GM19372 (cell line): Measurements from ENCODE around the gene TMEM131.

Experiments used
- ATAC-seq: cut with Tn5 transposase; IDR thresholded peaks from one replicate; pipeline ENCODE4 v1.9.1; 2021; ENCODE audit warnings: mild to moderate bottlenecking, low read depth, moderate library complexity; ENCODE audit not compliant: unreplicated experiment

TMEM131 gene

DNA sequence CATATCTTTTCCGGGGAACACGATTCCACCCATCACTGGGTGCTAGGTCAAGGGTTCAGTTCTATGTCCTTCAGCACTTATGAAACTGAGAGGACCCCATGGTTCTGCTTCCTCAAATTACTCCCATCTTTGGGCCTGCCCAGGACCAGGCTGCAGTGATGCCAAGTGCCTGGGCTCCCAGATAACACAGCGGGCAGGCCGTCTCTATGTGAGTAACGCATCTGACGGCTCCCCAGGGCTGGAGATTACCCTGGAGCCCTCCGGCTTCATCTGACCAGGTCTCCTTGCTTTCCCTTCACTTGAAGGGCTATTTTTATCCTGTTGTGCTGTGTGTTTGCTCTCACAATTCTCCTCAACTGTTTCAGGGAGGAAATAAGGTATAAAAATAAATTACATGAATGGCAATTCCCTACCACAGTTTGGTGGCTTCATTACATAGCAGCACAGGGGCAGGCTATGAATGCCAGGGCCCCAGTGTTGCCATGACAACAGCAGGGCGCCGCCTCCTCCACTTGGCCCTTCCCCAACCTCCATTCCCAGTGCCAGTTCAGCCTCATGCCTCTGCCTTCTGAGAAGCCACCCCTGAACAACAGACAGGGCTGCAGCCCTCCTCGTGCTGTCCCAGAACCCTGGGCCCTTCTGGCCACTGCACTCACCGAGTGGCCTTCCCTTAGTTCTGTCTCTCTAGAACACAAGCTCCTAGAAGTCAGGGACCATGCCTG is 25.4 kb upstream of the TMEM131 start:
- ATAC-seq = no peak

DNA sequence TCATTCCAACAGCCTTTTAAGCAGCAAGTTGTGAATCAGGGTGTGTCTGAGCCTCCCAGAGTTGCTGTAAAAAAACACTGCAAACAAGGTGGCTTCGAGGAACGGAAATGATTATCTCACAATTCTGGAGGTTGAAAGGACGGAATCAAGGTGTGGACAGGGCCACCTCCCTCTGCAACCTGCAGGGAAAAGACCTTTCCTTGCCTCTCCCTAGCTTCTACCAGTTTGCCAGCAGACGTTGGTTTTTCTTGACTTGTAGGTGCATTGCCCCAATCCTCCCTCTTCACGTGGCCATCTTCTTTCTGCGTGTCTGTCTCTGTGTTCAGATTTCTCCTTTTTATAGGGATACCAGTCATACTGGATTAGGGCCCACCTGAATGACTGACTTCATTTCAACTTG is 24.8 kb upstream of the TMEM131 start:
- ATAC-seq = no peak

DNA sequence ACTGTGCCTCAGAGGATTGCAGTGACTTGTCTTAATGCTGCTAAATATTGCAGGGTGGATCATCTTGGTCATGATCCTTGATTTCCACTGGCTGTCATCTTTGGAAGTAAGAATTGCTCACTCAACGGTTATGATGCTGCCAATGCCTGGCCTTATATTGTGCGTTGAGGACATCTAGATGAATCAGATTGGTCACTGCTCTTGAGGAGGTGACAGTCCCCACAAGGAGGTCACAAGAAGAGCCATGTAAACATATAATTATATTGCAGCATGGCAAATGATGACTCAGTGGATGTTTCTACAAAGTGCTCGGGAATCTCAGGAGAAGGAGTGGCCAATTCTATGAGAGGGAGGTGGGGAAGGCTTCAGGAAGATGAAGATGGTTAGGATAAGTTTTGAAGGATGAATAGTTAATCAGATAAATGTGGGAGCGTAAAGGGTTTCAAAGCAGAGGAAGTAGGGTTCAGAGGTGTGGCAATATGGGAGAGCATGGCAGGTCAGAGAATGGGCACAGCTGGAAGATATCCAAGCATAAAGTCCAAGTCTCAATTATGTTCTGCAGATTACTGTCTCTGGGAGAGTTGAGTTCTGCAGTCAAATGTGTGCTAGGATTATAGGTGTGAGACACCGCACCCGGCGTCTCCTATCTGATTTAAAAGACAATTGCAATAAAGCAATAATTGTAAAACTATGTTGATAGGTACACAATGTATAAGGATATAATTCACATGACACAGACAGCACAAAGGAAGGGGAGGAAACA is 21.3 kb upstream of the TMEM131 start:
- ATAC-seq = no peak

DNA sequence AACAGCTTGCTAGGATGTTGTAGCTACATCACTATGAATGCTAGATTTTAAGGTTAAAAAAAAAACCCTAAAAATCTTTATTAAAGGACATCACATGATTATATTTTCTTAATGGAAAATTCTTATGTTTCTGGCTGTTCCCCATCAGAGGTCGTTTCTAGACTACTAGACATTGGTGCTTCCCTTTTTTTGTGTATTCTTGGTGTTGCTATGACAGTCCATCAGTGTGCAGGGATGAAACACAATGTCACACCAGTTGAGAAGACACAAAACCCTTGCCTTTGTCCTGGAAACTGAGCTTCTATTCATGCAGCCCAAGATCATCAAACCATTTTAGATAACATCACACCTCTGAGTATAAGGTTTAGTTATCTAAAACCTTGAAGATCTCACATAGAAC is 19.9 kb upstream of the TMEM131 start:
- no peak for ATAC-seq

DNA sequence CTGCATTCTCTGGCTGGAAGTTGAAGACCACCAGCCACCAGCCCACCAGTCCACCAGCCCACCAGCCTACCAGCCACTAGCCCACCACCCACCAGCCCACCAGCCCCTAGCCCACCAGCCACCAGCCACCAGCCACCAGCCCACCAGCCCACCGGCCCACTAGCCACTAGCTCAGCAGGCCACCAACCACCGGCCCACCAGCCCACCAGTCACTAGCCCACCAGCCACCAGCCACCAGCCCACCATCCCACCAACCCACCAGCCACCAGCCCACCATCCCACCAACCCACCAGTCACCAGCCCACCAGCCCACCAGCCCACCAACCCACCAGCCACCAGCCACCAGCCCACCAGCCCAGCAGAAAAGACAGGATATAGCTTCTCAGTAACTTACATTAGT is 18.6 kb upstream of the TMEM131 start:
- ATAC-seq = no peak

DNA sequence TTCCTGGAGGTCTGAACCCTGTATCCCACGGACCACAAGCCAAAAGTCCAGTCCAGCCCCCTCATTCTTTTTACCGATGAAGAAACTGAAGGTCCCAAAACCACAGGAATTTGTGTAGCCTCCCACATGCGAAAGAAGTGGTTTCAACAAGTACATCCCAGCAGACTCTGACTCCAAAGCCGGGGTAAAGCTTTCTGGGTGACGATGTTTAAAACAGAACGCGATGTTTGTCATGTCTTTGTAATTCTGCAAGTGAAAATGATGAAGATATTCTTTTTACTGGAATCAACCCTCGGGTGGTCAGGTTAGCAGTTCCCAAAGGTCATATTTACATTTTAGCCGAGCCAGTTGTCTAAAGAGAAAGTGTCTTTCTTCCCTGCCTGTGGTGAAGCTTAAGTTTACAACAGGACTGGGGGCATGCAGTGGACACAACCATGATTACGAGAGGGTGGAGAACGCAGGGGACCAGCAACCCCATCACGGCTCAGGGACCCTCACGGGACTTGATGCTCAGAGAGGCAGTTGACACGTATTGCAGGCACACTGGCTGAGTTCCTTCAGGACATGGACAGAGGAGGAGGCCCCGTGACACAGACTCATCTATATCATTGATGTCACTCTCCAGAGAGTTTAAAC is 17.8 kb upstream of the TMEM131 start:
- ATAC-seq = no peak

GRCh38 chr2:98012561-98012991 is 16.8 kb upstream of the TMEM131 start:
- peak; percentile 89 for ATAC-seq

DNA sequence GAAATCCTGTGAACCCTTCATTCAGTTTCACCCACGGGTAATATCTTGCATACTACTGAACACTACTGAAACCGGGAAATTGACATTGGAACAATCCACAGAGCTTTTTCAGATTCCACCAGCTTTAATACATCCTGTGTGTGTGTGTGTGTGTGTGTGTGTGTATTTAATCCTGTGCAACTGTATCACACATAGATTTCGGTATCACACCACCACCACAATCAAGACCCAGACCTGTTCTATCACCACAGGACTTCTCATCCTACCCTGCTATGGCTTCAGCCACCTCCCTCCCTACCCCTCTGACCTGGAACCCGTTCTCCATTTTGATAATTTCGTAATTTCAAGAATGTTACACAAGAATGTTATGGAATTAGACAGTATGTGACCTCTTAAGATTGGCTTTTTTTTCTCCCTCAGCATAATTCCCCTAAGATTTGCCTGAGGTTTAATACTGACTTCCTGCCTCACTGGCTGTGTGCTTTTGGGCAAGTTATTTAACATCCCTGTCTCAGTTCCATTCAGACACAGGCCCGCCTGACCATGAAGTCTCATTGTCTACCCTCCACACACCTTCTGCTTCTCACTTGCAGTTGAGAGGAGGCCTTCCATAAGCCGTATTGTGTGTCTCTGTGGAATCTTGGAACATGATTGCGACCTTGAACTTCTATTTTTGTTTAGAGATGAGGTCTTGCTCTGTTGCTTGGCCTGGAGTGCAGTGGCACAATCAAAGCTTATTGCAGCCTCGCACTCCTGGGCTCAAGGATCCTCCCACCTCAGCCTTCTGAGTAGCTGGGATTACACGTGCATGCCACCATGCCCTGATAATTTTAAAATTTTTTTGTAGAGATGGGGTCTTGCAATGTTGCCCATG is 14.4 kb upstream of the TMEM131 start:
- ATAC-seq = no peak

GRCh38 chr2:98008415-98008814 is 12.7 kb upstream of the TMEM131 start:
- ATAC-seq = no peak

- no peak for ATAC-seq
Measured at GRCh38 chr2:98006378-98006777, 10.6 kb upstream of the TMEM131 start.

- no peak for ATAC-seq
Measured at GRCh38 chr2:98004613-98005012, 8.9 kb upstream of the TMEM131 start.

- ATAC-seq = no peak
Measured at GRCh38 chr2:98004047-98004446, 8.3 kb upstream of the TMEM131 start.

DNA sequence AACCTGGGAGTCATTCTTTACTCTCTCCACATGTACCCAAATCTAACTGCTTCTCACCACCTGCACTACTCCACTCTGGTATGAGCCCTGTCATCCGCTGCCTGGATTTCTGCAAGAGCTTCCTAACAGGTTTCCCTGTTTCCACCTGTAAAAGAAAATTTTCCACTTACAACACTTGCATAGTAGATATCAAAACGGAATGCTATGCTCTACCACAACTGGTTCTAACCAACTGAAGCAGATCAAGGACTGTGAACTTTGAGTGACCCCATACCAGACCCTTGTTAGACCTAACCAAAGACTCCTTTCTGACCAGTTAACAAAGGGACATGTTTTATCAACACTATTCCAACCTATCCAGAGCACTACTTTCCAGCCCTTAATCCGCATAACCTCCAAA is 3.8 kb upstream of the TMEM131 start:
- ATAC-seq = no peak

DNA sequence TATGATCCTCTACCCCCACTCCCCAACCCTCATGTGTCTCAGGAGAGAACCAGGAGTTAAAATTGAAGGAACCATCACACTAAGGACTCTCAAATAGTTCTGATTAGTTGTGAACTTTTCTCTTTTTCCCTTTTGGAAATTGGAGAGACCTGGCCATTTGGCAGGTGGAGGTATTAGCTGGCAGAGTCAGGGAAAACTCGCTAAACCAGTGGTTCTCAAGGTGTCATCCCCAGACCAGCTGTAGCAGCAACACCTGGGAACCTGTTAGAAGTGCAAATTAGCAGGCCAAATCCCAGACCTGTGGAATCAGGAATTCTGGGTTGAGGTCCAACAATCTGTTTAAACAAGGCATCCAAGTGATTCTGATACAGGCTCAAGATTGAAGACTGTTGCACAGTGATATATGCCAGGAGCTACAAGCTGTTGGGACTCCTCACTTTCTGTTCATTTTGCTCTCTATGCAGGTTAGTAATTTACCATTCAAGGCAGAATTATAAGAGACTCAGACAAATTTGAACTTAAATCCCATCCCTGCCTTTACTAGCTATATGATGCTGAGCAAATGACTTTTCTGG is 2.8 kb upstream of the TMEM131 start:
- no peak for ATAC-seq

- ATAC-seq = no peak
Measured at GRCh38 chr2:97997784-97998392, 2.1 kb upstream of the TMEM131 start.

GRCh38 chr2:97996679-97997078 is 931 bp upstream of the TMEM131 start:
- ATAC-seq = no peak

GRCh38 chr2:97995026-97995733 is 568 bp downstream of the TMEM131 start:
- ATAC-seq = peak; percentile 36

DNA sequence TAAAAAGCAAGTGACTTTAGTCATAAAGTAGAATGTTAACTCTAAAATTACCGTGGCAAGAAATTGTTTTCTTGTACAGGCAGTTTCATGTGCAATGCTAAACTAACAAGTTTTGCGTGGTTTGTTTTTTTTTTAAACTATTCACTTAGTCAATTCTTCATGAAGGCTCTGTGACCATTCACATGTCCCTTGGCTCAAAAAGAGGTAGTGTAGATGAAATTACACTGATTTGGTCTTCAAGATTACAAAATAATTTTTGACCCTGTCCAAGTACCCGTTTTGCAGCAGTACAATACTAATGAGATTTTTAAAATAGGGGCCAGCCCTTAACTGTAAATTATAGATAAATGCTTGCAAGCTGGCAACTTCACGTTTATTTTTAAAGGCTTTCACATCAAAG is 1.3 kb downstream of the TMEM131 start:
- no peak for ATAC-seq

GRCh38 chr2:97993926-97994325 is 1.8 kb downstream of the TMEM131 start:
- no peak for ATAC-seq
